HG03469 (cell line): ENCODE data around the gene SAPCD1.

Source experiments
- ATAC-seq: cut with Tn5 transposase; IDR thresholded peaks from one replicate; pipeline ENCODE4 v1.9.1; 2021; ENCODE audit warnings: mild to moderate bottlenecking, moderate library complexity, moderate number of reproducible peaks; ENCODE audit not compliant: unreplicated experiment

Gene SAPCD1

DNA sequence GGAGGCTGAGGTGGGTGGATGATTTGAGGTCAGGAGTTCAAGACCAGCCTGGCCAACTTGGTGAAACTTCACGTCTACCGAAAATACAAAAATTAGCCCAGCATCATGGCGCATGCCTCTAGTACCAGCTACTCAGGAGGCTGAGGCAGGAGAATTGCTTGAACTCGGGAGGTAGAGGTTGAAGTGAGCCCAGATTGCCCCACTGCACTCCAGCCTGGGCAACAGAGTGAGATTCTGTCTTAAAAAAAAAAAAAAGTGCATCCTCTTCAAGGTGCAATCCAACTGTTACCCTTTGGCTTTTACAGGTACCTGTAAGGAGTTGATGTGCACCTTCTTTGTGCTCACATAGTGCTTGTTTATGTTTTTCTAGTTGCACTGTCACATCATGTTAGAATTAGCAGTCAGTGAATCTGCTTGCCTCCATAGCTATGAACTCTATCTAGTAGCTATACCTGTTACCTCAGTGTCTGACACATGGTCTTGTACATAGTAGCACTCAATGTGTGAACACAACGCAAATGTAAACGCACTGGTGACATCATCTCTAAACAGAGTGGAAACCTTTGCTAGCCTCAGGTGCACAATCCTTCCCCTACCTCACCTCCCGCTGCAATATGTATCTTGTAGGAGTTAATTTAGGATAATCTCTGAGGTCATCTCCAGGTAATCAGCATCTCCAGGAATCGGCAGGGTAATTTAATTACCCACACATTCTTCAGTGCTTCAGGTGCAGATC lies 13.0 kb upstream of the SAPCD1 start:
- ATAC-seq, result no peak

DNA sequence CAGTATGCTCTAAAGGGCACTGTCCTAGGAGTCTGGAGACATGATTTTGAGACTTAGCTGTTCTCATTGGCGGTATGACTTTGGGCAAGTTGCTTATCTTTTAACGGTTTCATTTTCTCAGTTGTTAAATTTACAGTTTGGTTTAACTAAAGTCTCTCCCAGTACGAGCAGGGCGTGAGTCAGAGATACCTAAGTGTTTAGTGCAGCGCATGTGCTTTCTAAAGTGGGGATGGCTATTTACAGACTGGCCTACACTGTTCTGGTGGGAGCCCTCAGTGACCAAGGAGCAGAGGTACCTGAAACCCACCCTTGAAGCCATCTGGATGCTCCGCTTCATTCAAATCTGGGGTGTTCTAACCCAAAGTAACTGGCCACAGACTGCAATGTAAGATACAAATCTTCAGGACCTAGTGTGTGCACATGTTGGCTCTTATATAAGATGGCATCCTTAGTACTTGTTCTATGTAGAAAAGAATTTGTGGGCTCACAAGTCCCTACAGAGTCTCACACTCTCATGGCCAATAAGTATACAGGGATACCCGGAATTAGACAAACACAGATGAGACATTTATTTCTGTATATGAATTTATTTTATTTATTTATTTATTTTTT lies 11.9 kb upstream of the SAPCD1 start:
- no peak for ATAC-seq

DNA sequence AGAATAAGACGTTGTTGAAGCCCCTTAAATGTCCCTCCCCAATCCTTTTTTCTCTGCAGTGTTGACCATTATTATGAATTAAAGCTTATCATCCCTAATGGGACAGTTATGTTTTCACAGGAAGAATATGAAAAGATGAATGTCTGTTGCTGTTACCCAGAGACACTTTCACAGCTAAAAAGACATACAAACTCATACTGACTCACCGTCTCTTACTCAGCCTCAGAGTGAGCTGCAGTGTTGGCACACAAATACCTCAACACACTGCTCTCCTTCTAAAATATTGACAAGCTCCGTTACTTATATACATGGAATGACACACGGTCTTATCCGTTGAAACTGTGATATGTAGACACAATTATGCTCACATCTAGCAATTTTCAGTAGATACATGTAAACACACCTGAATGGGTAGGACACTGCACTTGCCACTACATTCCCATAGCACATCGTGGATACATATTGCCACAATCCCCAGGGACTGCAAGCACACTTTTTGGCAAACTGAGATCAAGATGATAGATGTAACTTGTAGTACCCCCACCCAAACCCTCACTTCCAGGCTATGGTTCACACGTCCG lies 9.6 kb upstream of the SAPCD1 start:
- ATAC-seq, result no peak

DNA sequence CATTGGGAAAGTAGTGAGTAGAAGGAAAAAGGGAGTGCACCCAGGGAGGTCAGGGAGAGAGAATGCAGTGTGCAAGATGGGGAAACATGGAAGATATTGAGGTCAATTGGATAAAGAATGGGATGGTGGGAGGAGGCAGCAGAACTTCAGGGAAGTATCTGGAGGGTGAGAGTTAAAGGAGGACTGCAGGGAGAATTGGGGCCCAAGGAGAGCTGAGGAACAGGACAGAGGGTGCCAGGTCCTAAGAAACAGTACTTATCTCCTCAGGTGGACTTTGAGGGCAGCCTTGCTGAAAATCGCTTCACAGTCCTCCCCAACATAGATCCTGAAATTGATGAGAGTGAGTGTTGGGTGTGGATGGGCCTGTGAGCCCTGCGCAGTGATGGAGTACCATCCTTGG lies 4.2 kb upstream of the SAPCD1 start:
- ATAC-seq, result no peak

DNA sequence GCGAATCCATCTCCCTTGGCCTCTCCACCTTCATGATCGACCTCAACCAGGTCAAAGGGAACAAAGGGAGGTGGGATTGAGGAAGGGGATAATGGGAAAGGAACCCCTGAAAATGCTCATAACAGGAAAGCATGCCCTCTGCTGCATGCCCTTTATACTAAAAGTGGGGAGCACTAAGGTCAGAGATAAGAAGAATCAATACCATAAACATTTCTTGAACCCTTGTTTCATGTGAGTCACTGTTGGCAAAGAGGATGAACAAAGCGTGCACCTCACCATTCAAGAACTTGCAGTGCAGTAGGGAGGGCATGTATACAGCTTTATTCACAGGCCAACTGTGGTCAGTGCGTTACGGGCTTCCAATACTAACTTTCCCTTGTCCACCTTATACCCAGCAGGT lies 1.7 kb upstream of the SAPCD1 start:
- ATAC-seq, result no peak

DNA sequence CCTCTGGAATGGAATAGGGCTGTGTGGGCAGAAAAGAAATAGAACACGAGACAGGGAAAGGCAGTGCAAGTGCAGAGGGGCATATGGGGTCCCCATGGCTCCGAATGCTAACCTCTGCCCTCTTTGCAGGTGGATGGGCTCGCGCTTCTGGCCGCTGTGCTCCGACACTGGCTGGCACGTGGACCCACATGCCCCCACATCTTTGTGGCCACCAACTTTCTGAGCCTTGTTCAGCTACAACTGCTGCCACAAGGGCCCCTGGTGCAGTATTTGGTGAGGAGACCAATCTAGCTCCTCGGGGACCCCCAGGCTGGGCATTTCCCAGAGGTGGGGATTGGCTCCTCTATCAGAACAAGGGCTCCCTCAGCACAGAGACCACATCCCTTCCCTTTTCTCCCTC lies 1.1 kb upstream of the SAPCD1 start:
- ATAC-seq, result no peak

DNA sequence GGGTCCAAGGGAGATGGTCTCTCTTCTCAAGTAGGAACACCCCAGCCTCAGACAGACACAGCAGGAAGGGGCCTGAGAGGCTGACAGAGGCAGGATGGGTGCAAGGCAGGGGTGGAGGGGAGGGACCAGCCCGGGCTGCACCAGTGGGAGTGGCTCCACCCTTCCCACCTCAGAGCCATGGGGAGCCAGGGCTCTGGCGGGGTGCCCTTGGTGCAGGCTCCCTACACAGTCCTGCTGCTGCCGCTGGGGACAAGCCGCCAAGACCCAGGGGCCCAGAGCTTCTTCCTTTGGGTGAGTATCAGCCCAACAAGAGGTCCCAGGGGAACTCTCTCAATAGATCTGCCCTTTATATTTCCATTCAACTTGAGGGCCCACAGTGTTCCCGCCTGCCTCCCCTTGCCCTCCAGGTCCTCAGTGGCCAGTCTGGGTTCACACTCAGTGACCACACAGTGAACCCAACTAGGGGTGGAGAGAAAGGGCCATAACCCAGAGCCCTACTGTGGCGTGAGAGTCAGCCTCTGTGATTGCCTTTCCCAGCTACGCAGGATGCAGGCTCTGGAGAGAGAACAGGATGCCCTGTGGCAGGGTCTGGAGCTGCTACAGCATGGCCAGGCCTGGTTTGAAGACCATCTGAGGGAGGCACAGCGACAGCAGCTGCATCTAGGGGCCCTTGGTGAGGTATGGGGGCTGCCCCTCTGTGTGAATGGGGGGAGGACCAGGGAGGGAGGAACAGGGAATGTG lies 592 bp downstream of the SAPCD1 start:
- no peak for ATAC-seq

DNA sequence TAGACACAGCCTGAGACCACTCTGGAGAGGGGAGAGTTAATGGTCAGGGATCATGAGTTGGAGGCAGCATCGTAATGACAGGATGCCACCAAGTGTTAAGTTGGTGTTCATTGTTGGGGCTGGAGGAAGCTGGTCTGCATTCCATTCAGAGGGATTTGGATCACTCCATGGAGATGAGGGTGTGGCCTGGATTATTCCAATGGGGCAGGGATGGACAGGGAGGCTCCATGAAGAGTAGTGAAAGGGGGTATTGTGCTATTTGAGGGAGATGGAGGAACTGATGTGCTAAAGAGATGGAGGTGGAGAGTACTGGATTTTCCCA lies 1.1 kb downstream of the SAPCD1 start:
- no peak for ATAC-seq

DNA sequence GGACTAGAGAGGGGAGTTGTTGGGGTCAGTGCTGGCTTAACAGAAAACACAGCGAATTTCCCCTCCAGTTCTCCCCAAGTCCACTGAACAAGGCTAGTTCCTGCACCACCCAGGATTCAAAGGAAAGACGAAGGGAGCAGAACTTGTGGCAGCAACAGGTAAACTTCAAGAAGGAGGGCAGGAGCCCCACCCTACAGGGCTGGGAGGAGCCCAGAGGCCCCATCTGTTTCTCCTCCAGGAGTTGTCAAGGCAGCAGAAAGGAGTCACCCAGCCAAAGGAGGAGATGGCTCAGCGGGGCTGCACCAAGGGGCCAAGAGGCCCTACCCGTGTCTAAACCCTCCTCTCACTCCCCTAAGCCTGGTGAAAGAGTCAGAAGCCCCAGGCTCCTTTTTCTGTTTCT lies 1.7 kb downstream of the SAPCD1 start:
- no peak for ATAC-seq

DNA sequence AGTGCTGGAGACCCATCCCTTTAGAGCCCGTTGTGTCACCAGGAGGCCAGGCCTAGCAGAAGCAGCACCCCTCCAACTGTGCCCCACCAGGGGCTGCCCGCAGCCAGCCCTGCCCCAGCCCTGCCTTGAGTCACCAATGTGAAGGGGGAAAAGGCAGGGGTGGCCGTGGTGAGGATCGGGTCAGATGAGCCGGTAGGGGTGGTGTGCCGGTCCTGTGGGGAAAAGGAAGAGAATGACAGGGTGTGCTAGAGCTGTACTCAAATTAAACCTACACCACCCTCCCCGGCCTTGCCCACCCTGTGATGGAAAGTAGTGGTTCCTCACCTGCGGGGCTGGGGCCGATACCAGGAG lies 3.1 kb downstream of the SAPCD1 start:
- no peak for ATAC-seq

DNA sequence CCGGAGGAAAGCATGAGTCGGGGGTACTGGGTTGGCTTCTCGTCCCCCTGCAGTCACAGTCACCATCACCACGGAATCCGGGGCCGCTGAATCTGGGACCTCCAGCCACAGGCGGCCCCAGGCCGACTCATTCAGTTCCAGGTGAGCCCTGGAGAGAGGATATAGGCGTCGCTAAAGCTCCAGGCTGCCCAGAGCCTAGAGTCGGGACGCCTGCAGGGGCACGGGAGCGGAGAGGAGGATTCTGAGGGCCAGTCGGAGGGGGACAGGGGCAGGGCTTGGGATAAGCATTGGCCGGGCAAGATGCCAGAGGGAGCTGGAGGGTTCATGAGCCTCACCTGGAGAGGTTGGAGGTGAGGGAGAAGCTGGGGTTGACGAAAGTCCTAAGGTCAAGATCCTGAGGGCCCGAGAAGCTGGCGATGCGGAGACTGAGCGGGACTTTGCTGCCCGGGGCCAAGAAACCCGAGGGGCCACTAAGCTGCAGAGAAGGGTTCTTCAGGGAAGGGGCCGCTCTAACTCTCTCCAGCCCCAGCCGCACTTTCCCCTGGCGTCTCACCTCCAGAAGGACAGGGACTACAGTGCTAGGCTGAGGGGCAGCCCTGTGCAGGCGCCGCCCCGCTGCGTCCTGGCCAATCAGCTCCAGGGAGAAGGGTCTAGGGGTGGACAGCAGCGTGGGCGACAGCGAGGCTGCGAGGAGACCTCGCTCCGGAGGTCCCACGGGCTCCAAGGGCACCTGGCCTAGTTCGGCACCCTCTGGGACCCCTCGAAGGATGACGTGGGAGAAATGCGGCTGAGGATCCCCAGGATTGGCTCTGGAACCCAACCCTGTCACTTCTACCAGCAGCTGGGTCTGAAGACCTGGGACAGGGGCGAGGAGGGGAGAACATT lies 3.7 kb downstream of the SAPCD1 start:
- ATAC-seq, result no peak

DNA sequence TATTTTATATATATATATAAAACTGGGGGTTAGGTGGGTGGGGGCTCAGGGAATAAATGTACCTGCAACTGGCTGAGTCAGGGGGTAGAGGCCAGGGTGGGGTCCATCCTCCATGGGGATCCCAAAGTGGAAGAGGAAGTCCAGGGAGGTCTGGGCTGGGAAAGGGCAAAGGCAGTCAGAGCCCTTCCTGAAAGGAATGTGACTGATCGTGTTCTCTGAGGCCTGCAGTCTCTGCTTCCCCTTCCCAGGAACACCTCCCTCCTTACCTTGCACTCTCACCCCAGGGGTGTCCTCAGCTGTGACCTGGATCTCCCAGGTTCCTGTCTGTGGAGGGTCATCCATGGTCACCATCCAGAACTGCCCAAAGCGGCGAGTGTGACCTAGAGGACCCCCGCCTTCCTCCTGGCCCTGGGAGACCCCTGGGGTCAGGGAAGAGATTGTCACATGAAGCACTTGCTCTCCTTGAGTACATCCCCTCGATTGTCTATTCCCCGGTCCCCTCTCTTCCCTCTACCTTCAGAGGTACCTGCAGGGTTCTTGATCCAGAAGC lies 4.7 kb downstream of the SAPCD1 start:
- no peak for ATAC-seq

DNA sequence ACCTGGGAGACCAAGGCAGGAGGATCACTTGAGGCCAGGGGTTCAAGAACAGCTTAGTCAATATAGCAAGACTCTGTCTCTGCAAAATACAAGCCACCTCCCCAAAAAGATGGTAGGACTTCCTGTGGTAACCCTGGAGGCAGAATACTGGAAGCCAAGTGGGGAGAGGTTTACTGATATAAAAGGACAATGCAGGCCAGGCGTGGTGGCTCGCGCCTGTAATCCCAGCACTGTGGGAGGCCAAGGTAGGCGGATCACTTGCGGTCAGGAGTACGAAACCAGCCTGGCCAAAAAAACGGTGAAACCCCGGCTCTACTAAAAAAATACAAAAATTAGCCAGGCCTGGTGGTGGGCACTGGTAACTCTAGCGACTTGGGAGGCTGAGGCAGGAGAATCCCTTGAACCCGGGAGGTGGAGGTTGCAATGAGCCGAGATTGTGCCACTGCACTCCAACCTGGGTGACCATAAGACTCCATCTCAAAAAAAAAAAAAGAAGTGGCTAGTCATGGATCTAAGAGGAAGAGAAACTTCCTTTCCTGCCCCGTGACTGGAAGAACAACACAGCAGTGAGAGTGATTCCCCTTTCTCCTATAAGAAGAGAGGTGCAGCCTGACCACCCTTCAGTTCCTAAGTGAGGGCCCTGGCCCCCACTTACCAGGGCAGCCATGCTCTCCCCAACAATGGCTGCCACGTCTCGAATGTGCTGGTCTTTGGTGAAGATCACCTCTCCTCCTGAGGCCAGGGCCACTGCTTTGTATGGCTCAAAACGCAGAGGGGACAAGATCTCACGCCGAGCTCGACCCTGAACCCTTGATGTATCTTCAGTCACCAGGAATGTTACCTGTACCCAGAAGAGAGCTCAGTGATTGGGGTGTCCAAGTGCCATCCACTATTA lies 6.2 kb downstream of the SAPCD1 start:
- no peak for ATAC-seq

DNA sequence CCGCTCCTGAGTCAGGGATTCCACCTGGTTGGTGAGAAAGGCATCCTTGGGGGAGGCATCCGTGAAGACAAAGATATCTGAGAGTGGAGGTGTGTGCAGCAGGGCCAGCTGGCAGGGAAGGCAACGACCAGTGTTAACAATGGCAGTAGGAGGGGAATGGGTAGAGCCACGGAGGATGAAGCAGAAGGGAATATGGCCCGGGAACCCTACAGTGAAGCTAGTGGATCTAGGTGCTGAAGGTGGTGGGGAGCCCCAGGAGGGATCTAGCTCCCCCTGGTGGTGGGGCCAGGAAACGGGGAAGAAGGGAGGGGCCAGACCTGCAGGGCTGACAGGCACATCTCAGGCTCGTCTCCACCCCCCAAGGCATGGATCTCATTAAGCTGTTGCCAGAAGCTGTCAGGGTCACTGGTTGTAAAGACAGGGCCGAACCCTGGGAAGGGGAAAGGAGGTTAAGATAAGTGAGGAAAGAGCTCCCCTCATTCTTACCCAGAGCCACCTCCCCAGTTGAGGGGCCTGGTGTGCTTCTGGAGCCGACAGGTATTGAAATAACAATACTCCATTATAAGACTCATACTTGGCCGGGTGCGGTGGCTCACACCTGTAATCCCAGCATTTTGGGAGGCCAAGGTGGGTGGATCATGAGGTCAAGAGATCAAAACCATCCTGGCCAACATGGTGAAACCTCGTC lies 7.4 kb downstream of the SAPCD1 start:
- no peak for ATAC-seq

DNA sequence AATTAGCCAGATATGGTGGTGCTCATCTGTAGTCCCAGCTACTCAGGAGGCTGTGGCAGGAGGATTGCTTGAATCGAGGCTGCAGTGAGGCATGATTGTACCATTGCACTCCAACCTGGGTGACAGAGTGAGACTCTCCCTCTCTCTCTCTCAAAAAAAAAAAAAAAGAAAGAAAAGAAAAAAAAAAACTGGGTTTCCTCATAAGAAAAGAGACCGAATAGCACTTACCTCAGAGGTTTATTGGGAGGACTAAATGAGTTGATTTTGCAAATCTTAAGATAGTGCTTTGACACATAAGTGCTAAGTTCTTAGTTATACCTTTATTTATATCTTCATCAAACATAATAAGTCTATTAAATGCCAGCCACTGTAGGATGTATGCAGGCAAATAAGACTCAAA lies 8.4 kb downstream of the SAPCD1 start:
- ATAC-seq, result no peak

DNA sequence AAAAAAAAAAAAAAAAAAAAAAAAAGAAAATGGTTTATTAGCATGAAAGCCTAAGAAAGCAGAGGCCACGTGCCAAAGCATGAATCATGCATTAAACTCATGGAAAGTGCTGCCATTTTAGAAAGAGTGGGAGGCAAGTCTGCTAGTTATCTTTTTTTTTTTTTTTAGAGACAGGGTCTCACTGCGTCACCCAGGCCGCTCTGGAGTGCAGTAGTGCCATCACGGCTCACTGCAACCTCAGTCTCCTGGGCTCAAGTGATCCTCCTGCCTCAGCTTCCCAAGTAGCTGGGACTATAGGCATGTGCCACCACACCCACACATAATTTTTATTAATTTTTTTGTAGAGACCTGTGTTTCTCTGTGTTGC lies 9.5 kb downstream of the SAPCD1 start:
- ATAC-seq, result no peak

DNA sequence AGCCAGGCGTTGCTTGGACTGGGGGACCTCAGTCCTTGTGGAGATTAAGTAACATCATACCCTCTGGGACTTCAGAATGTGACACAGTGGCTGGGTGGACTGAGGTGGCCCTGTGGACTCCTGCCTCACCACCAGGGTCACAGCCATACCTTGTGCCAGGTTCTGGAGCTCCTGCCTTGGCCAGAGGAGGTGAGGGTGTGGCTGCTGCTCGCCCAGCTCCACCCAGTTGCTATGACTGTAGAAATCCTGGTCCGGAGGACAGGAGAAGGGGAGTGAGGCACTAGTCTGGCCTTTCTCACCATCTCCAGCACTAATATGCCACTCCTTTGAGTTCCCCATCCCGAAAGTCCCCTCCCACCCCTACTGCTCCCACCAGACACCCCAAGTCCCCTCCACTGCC lies 12.7 kb downstream of the SAPCD1 start:
- no peak for ATAC-seq

DNA sequence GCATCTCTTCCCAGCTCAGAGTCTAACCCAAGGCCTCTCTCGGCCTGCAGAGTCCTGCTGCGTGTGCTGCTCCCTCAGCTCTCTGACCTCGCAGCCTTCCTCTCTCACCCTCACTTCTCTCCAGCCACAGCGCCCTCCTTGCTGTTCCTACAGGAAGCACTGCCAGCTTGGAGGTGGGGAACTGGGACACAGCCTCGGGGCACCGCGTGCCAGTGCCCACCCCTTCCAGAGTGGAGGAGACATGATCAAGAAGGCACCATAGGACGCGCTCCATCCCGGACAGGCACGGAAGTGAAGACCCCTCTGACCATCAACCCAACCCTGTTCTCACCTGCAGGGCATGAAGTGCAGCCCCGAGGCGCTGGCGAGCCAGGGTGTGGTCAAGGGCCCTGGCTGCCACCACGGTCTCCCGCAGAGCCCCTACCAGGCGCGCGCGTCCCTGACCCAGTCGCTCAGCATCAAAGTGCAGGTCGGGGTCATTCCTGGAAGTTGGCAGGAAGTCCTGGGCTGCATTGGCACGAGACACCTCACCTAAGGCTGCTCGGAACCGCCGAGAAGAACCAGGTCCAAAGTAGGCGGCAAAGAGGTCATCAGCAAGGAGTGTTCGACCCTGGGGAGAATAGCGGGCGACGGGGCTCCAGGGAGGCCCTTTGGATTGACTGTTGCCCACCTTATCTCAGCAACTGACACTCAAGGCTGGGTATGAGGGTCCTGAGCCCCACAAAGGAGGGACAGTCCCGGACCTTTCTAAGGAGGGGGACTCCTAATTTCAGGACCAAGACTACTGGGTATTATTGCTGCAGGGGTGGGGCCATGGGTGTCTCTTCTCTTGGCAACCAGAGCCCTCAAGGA lies 13.4 kb downstream of the SAPCD1 start:
- no peak for ATAC-seq
